Mesenchymal stem cell (in vitro differentiated cells and primary cell): Measurements from ENCODE around the gene ABCC6.

ENCODE experiments used
- DNase-seq: peaks from one replicate; pipeline ENCODE4 v3.0.0-alpha.2; 2013
- H2AFZ ChIP-seq: one replicate; pipeline ENCODE4 v1.6.1; 2013; ENCODE audit warnings: low read depth, mild to moderate bottlenecking, control low read depth, inconsistent platforms, low read length, moderate library complexity
- H2AK5ac ChIP-seq: 2 replicates; pipeline ENCODE4 v1.6.1; 2013; ENCODE audit warnings: low read length, moderate library complexity, mild to moderate bottlenecking, inconsistent platforms; ENCODE audit not compliant: severe bottlenecking
- H2BK120ac ChIP-seq: one replicate; pipeline ENCODE4 v1.6.1; 2013; ENCODE audit warnings: low read depth, mild to moderate bottlenecking, inconsistent platforms, low read length, moderate library complexity
- H2BK12ac ChIP-seq, 2 experiments: one replicate each; pipeline ENCODE4 v1.6.1; 2013; ENCODE audit warnings: inconsistent platforms in 2 of 2, low read length in 2 of 2, mild to moderate bottlenecking in 2 of 2, moderate library complexity in 2 of 2, control low read depth in 1 of 2
- H2BK15ac ChIP-seq: one replicate; pipeline ENCODE4 v1.6.1; 2013; ENCODE audit warnings: mild to moderate bottlenecking, low read depth, inconsistent platforms; ENCODE audit not compliant: poor library complexity, severe bottlenecking
- H2BK5ac ChIP-seq: 2 replicates; pipeline ENCODE4 v1.6.1; 2013; ENCODE audit warnings: low read depth, mild to moderate bottlenecking, low read length, control low read depth, inconsistent platforms; ENCODE audit not compliant: poor library complexity, severe bottlenecking
- H3K14ac ChIP-seq, 2 experiments: one replicate each; pipeline ENCODE4 v1.6.1; 2013; ENCODE audit warnings: inconsistent platforms in 2 of 2, low read length in 2 of 2, control low read depth in 1 of 2, mild to moderate bottlenecking in 1 of 2, moderate library complexity in 1 of 2
- H3K18ac ChIP-seq, 2 experiments: one replicate each; pipeline ENCODE4 v1.6.1; 2013; ENCODE audit warnings: inconsistent platforms in 2 of 2, low read length in 2 of 2, control low read depth in 1 of 2, low read depth in 1 of 2, mild to moderate bottlenecking in 1 of 2
- H3K23ac ChIP-seq, 2 experiments: one replicate each; pipeline ENCODE4 v1.6.1; 2013; ENCODE audit warnings: inconsistent platforms in 2 of 2, low read length in 2 of 2, mild to moderate bottlenecking in 2 of 2, moderate library complexity in 2 of 2, control low read depth in 1 of 2
- H3K27ac ChIP-seq: 2 replicates; pipeline ENCODE4 v1.5.1; 2013; ENCODE audit warnings: mild to moderate bottlenecking, moderate library complexity, low read length, control low read depth, inconsistent platforms; ENCODE audit not compliant: poor library complexity, severe bottlenecking
- H3K27me3 ChIP-seq, 2 experiments: 2 replicates each; pipeline versions ENCODE4 v1.6.1 to v1.7.0; 2013; ENCODE audit warnings: low read length in 2 of 2, mild to moderate bottlenecking in 2 of 2, moderate library complexity in 2 of 2, control low read depth in 1 of 2, inconsistent platforms in 1 of 2; ENCODE audit not compliant: control insufficient read depth in 1 of 2, insufficient read depth in 1 of 2
- H3K36me3 ChIP-seq, 2 experiments: 2 replicates each; pipeline versions ENCODE4 v1.6.1 to v1.7.0; 2013; ENCODE audit warnings: low read length in 2 of 2, control low read depth in 1 of 2, inconsistent platforms in 1 of 2, low read depth in 1 of 2, mild to moderate bottlenecking in 1 of 2; ENCODE audit not compliant: insufficient read depth in 2 of 2, control insufficient read depth in 1 of 2
- H3K4ac ChIP-seq, 2 experiments: one replicate each; pipeline ENCODE4 v1.6.1; 2013; ENCODE audit warnings: inconsistent platforms in 2 of 2, low read length in 2 of 2, mild to moderate bottlenecking in 2 of 2, moderate library complexity in 2 of 2, control low read depth in 1 of 2, low read depth in 1 of 2
- H3K4me1 ChIP-seq: 2 replicates; pipeline ENCODE4 v1.6.1; 2013; ENCODE audit warnings: low read depth, low read length, control low read depth; ENCODE audit not compliant: control insufficient read depth, insufficient read depth
- H3K4me2 ChIP-seq: 2 replicates; pipeline ENCODE4 v1.6.1; 2013; ENCODE audit warnings: low read length, mild to moderate bottlenecking, inconsistent platforms; ENCODE audit not compliant: poor library complexity, severe bottlenecking
- H3K4me3 ChIP-seq, 2 experiments: 2 replicates each; pipeline versions ENCODE4 v1.5.1 to v1.7.0; 2013; ENCODE audit warnings: low read length in 2 of 2, mild to moderate bottlenecking in 2 of 2, control low read depth in 1 of 2, low read depth in 1 of 2; ENCODE audit not compliant: insufficient read depth in 1 of 2
- H3K79me1 ChIP-seq: replicated peaks from 2 replicates; pipeline ENCODE4 v1.6.1; 2013; ENCODE audit warnings: mild to moderate bottlenecking, control low read depth, low read length, inconsistent platforms; ENCODE audit not compliant: poor library complexity, severe bottlenecking
- H3K9ac ChIP-seq: 2 replicates; pipeline ENCODE4 v1.7.0; 2013; ENCODE audit warnings: mild to moderate bottlenecking, low read length, moderate library complexity
- H3K9me3 ChIP-seq: 2 replicates; pipeline ENCODE4 v1.7.0; 2013; ENCODE audit warnings: mild to moderate bottlenecking, low read length; ENCODE audit not compliant: control insufficient read depth
- H4K8ac ChIP-seq: one replicate; pipeline ENCODE4 v1.6.1; 2013; ENCODE audit warnings: inconsistent platforms, mild to moderate bottlenecking, low read length, moderate library complexity
- H4K91ac ChIP-seq: one replicate; pipeline ENCODE4 v1.6.1; 2013; ENCODE audit warnings: mild to moderate bottlenecking, low read length, inconsistent platforms
- WGBS: methylation state at CpG from one replicate; pipeline ENCODE4 v1.1.7; 2013; ENCODE audit warnings: mixed read lengths; 5-methylcytosine and 5-hydroxymethylcytosine counted together

Gene ABCC6

DNA sequence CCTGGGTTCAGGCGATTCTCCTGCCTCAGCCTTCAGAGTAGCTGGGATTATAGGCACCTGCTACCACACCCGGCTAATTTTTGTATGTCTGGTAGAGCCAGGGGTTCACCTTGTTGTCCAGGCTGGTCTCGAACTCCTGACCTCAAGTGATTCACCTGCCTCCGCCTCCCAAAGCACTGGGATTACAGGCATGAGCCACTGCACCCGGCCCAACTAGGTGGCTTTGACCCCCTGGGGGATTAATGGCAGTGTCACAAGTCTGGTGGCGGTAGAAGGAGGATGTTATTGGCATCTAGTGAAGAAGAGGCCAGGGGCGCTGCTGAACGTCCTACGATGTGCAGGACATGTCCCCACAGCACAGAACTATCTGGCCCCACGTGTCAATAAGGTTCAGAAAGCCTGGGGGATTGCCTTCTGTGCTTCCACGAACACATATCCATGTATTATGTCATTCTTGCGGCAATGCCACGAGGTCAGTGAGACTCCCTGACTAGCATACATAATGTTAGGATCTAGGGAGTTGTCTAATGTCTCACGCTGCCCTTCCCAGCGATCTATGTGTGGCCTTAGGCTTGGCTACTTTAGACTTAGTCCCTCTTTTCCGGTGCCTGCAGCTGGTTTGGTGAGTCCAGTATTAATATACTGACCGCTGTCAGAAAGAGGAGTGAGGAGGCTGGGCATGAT is 75.8 kb downstream of the ABCC6 start:
- Histone ChIP-seq H2BK5ac (no peak overlapping the region), H3K27me3 (no peaks in the 10 kb centered on the region), H3K36me3 (peaks cover 33 to 45% of the 10 kb centered on the region in 2 experiments), H3K14ac (no peak overlapping the region), H2BK15ac (no peak overlapping the region), H4K91ac (no peak overlapping the region), H3K4me3 (no peak overlapping the region), H3K23ac (no peak overlapping the region), H2BK12ac (no peak overlapping the region), H2AK5ac (no peak overlapping the region), H3K9me3 (no peaks in the 10 kb centered on the region), H3K9ac (no peak overlapping the region), H3K27ac (no peak overlapping the region), H4K8ac (no peak overlapping the region), H2AFZ (no peak overlapping the region), H3K79me1 (no peaks in the 10 kb centered on the region), H3K4me2 (no peak overlapping the region), H3K4ac (no peak overlapping the region), H3K18ac (no peak overlapping the region), H2BK120ac (no peak overlapping the region), H3K4me1 (peaks cover 30% of the 10 kb centered on the region)
- WGBS, result 94% methylated on average over 17 of the region's 17 CpGs
- no peak for DNase-seq

DNA sequence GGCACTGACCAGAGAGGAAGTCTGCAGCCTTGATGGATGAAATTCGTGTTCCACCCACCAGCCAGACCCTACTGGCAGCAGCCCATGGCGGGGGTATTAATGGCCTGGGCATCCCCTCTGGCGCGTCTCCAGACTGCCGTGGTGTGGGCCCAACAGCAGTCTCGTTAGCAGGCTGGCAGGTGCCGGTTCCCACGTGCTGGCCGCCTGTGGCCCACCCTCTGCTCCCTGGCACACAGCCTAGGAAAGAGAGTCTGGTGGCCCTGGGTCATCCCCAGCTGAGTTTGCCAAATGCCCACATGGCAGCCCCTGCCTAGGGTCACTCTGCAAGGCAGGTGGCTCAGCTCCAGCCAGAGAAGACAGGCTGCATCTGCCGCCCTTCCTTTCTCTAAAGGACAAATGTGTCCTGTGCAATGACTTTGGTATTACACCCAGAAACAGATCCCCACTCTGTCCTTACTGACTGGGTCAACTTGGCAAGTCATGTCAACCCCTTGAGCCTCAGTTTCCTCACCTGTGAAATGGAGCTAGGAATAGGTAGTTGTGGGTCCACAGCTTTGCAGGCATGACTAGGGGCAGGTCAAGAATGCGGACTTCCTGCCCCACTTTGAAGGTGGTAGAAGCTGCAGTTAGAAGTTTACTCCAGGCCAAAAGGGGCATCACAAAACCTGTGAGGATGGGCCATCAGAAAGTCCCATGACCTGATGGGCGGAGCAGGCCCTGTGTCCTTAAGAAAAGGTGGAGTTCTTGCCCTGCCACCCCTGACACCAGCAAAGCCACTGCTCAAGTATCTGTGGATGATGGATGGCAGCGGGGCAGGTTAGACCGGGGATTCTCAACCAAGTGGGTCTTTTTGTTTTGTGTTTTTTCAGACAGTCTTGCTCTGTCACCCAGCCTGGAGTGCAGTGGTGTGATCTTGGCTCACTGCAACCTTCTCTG is 76.6 kb downstream of the ABCC6 start:
- no peak overlapping the region for H2BK5ac ChIP-seq
- no peak overlapping the region for H2BK120ac ChIP-seq
- no peak overlapping the region for H3K23ac ChIP-seq
- peaks cover 35 to 53% of the 10 kb centered on the region in 2 experiments for H3K36me3 ChIP-seq
- no peak overlapping the region for H4K91ac ChIP-seq
- H3K4me1 ChIP-seq, result peaks cover 30% of the 10 kb centered on the region
- no peak overlapping the region for H3K9ac ChIP-seq
- H3K27me3 ChIP-seq, result no peaks in the 10 kb centered on the region
- no peak overlapping the region for H2AK5ac ChIP-seq
- no peak overlapping the region for H3K4ac ChIP-seq
- no peaks in the 10 kb centered on the region for H3K9me3 ChIP-seq
- H3K79me1 ChIP-seq, result no peaks in the 10 kb centered on the region
- no peak overlapping the region for H2AFZ ChIP-seq
- no peak overlapping the region for H3K4me3 ChIP-seq
- no peak overlapping the region for H2BK15ac ChIP-seq
- no peak overlapping the region for H3K18ac ChIP-seq
- H3K14ac ChIP-seq, result no peak overlapping the region
- H3K27ac ChIP-seq, result no peak overlapping the region
- DNase-seq, result no peak
- no peak overlapping the region for H2BK12ac ChIP-seq
- H3K4me2 ChIP-seq, result no peak overlapping the region
- H4K8ac ChIP-seq, result no peak overlapping the region
- 95% methylated on average over 14 of the region's 14 CpGs for WGBS

DNA sequence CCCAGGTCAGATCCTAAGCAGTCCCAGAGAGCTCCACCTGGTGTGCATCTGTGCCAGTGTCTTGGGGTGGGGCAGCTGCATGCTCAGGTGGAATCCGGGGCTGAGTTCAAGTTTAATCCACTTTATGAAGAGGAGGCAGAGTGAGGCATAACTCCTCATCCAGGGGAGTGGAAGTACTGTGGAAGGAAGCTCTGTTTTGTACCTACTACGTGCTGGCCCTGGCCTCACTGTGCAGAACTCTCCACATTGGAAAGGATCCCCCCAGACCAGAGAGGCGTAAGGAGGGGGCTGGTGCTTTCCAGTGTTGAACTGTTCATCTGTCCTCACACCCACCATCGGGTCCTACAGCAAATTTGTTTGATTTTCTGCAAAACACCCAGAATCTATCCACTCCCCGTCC is 78.0 kb downstream of the ABCC6 start:
- H2BK120ac ChIP-seq, result no peak overlapping the region
- no peaks in the 10 kb centered on the region for H3K27me3 ChIP-seq
- H4K8ac ChIP-seq, result no peak overlapping the region
- no peak overlapping the region for H3K18ac ChIP-seq
- H3K4me2 ChIP-seq, result no peak overlapping the region
- peaks cover 25% of the 10 kb centered on the region for H3K4me1 ChIP-seq
- H2BK5ac ChIP-seq, result no peak overlapping the region
- H3K27ac ChIP-seq, result no peak overlapping the region
- DNase-seq, result no peak
- peaks cover 40 to 66% of the 10 kb centered on the region in 2 experiments for H3K36me3 ChIP-seq
- H3K4ac ChIP-seq, result no peak overlapping the region
- 86% methylated on average over 5 of the region's 5 CpGs for WGBS
- no peak overlapping the region for H3K14ac ChIP-seq
- no peak overlapping the region for H2BK12ac ChIP-seq
- H3K4me3 ChIP-seq, result no peak overlapping the region
- H3K9me3 ChIP-seq, result no peaks in the 10 kb centered on the region
- H2AFZ ChIP-seq, result no peak overlapping the region
- H3K79me1 ChIP-seq, result no peaks in the 10 kb centered on the region
- no peak overlapping the region for H2AK5ac ChIP-seq
- H3K23ac ChIP-seq, result no peak overlapping the region
- H3K9ac ChIP-seq, result no peak overlapping the region
- no peak overlapping the region for H2BK15ac ChIP-seq
- no peak overlapping the region for H4K91ac ChIP-seq

DNA sequence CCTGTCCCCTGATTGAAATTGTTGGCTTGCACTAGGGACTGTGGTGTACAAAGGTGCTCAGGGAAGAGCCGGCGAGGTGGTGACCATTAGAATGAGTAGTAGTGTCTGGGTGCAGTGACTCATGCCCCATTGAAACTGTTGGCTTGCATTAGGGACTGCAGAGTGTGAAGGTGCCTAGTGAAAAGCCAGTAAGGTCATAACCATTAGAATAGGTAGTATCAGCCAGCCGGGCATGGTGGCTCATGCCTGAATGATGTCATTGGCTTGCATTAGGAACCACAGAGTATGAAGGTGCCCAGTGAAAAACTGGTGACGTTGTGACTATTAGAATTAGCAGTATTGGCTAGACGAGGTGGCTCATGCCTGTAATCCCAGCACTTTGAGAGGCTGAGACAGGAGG is 78.9 kb downstream of the ABCC6 start:
- no peak for DNase-seq
- Histone ChIP-seq H4K91ac (no peak overlapping the region), H3K27me3 (no peaks in the 10 kb centered on the region), H2AFZ (no peak overlapping the region), H3K4me1 (peaks cover 18% of the 10 kb centered on the region), H3K14ac (no peak overlapping the region), H3K4me3 (no peak overlapping the region), H3K9me3 (no peaks in the 10 kb centered on the region), H4K8ac (no peak overlapping the region), H2BK15ac (no peak overlapping the region), H3K79me1 (no peaks in the 10 kb centered on the region), H2BK5ac (no peak overlapping the region), H3K18ac (no peak overlapping the region), H3K36me3 (peaks cover 44 to 75% of the 10 kb centered on the region in 2 experiments), H2BK120ac (no peak overlapping the region), H2BK12ac (no peak overlapping the region), H3K4ac (no peak overlapping the region), H3K23ac (no peak overlapping the region), H2AK5ac (no peak overlapping the region), H3K27ac (no peak overlapping the region), H3K4me2 (no peak overlapping the region), H3K9ac (no peak overlapping the region)
- 90% methylated on average over 5 of the region's 5 CpGs for WGBS
